Neural cell (in vitro differentiated cells): ENCODE results near the gene CDC5L.

Source experiments
- CTCF ChIP-seq: fragments of 450-650 bp; IDR thresholded peaks from 2 replicates; pipeline ENCODE4 v1.5.1; 2014; ENCODE audit warnings: antibody characterized with exemption, mild to moderate bottlenecking, moderate library complexity; ENCODE audit not compliant: poor library complexity, severe bottlenecking
- EZH2 ChIP-seq: fragments of 200-600, 300-800 bp; shearing (Covaris generic), sonication (generic); IDR thresholded peaks from 2 replicates; pipeline ENCODE4 v1.6.1; 2014; ENCODE audit warnings: antibody characterized with exemption, low read length, borderline replicate concordance, mild to moderate bottlenecking; ENCODE audit not compliant: insufficient read depth, poor library complexity, severe bottlenecking

GRCh38 chr6:44458551-44458950 is 71.0 kb downstream of the CDC5L start:
- TF ChIP-seq CTCF = no peak
- TF ChIP-seq EZH2 = no peak
